GM13976 (cell line): ENCODE data around the gene HPS6.

Experiments used
- DNase-seq: peaks from one replicate; pipeline ENCODE4 v3.0.0; 2012; ENCODE audit warnings: low spot score
- in situ Hi-C: fragments of 300-500 bp; cut with MboI; formaldehyde crosslinking; loops from one replicate; pipeline ENCODE4 v1.12.0; 2022; ENCODE audit warnings: low sequenced_read_pairs, mixed read lengths, inconsistent platforms; ENCODE audit not compliant: unreplicated experiment
- TF ChIP-seq, protein P1 (sequence below): IDR thresholded peaks from 2 replicates; pipeline ENCODE4 v1.5.1; 2012; ENCODE audit warnings: borderline replicate concordance, mild to moderate bottlenecking; ENCODE audit not compliant: insufficient read depth; ENCODE audit errors: extremely low read depth, missing control alignments, control extremely low read depth

Gene HPS6

DNA sequence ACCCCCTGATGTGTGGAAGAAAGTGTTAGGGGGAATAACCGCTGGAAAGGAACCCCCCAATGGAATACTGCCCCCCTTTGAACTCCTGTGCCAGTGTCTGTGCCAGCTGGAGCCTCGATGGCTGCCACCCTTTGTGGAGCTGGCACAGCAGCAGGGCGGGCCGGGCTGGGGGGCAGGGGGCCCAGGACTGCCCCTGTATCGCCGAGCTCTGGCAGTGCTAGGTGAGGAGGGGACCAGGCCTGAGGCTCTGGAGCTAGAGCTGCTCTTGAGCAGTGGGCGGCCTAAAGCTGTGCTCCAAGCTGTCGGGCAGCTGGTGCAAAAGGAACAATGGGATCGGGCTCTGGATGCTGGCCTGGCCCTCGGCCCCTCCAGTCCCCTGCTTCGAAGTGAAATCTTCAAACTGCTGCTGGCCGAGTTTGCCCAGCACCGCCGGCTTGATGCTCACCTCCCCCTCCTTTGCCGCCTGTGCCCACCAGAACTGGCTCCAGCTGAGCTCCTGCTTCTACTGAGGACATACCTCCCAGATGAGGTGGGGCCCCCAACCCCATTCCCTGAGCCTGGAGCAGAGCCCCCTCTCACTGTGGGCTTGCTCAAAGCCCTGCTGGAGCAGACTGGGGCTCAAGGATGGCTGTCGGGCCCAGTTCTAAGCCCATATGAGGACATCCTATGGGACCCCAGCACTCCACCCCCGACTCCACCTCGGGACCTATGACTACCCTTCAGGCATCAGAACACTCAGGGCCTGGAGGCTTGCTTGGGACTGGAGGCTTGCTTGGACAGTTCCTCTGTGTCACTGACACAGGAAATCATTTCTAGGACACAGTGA is 2.2 kb downstream of the HPS6 start:
- TF ChIP-seq, protein P1, sequence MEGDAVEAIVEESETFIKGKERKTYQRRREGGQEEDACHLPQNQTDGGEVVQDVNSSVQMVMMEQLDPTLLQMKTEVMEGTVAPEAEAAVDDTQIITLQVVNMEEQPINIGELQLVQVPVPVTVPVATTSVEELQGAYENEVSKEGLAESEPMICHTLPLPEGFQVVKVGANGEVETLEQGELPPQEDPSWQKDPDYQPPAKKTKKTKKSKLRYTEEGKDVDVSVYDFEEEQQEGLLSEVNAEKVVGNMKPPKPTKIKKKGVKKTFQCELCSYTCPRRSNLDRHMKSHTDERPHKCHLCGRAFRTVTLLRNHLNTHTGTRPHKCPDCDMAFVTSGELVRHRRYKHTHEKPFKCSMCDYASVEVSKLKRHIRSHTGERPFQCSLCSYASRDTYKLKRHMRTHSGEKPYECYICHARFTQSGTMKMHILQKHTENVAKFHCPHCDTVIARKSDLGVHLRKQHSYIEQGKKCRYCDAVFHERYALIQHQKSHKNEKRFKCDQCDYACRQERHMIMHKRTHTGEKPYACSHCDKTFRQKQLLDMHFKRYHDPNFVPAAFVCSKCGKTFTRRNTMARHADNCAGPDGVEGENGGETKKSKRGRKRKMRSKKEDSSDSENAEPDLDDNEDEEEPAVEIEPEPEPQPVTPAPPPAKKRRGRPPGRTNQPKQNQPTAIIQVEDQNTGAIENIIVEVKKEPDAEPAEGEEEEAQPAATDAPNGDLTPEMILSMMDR, result no peak
- no peak for DNase-seq
- in situ Hi-C loops, result no loop called here

DNA sequence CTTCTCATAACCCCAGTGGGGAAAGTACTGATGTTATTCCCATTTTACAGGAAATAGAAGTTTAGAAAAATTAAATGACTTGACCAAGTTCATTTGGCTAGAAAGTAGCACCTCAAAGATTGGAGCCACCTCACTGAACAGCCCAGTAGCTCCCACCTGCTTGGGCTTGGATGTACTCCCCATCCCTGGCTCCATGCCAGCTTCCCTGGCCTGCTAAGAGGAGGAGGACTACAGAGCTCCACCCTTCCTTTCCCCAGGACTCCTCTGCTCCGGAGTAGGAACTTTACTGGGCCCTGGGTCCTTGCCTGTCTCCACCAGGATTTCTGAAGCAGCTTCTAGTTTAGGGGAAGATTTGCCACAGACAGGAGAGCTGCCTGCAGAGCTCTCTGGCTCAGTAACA is 3.1 kb downstream of the HPS6 start:
- in situ Hi-C loops, result no loop called here
- TF ChIP-seq, protein P1, result no peak
- no peak for DNase-seq

DNA sequence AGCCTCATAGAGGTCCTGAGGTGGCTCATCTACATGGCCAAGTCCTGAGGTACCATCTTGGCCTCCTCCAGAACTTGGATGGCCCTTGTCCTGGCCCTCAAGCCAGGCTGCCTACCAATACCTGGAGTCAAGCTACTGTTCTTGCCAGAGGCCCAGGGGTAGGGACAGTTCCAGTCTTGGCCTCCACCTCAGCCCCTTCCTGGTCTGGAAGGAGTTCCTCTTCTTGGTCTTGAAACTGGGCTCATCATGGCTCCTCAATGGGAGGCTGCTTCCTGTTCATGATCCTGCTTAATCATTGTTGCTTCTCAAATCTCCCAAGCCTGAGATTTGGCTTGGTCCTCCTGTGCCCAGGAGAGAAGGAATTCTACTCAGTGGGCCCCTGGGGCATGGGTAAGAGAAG is 3.9 kb downstream of the HPS6 start:
- in situ Hi-C loops, result no loop called here
- DNase-seq, result no peak

DNA sequence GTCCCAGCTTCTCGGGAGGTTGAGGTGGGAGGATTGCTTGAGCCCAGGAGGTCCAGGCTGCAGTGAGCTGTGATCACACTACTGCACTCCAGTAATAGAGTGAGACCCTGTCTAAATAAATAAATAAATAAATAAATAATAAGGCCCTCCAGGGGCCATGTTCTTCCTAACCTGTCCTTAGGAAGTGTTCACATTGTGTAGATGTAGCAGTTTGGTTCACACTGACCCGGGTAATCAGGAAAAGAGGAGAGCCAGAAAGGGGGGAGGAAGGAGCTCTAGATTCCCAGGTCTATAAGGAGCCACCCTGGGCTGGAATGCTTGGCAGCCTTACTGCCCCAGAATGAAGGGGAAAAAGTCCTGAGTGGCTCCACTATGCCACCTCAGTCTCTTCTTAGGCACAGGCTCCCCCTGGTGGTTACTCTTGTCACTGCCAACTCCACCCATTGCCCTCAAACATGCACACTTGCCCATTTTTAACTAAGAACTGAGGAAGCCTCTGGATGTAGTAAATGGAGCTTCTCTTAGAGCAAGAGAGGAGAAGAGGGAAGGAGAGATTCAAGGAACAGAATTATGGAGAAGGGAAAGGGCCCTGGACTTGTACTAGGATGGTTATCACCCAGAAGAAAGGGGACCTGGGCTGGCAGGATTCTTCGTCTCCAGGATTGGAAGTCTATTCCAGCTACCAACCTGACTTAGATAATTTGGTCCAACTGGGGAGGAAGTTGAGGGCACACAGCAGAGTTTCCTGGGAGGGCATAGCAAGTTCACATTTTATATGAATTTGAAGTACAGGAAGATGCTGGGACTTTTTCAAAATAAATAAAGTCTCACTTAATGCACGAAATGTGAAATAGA is 7.8 kb downstream of the HPS6 start:
- TF ChIP-seq, protein P1, result peak; percentile 89
- in situ Hi-C loops, result loop anchor here (10.0 kb wide), 1 partner anchor 468 kb away; no protein-coding TSS in a partner anchor
- DNase-seq, result peak; percentile 82

More for the DNA sequence above, 3.9 kb downstream of the HPS6 start:
- TF ChIP-seq, protein P1, result no peak

DNA sequence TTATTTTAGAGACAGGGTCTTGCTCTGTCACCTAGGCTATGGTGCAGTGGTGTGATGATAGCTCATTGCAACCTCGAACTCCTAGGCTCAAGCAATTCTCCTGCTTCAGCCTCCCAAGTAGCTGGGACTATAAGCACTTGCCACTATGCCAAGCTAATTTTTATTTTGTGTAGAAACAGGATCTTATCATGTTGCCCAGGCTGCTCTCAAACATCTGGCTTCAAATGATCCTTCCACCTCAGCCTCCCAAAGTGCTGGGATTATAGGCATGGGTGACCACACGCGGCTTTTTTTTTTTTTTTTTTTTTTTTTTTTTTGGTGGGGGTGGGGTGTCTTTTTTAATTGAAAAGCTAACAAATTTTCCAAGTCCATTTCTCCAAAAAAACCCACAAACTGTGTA is 18.4 kb downstream of the HPS6 start:
- DNase-seq, result no peak
- TF ChIP-seq, protein P1, result no peak
- in situ Hi-C loops, result no loop called here

DNA sequence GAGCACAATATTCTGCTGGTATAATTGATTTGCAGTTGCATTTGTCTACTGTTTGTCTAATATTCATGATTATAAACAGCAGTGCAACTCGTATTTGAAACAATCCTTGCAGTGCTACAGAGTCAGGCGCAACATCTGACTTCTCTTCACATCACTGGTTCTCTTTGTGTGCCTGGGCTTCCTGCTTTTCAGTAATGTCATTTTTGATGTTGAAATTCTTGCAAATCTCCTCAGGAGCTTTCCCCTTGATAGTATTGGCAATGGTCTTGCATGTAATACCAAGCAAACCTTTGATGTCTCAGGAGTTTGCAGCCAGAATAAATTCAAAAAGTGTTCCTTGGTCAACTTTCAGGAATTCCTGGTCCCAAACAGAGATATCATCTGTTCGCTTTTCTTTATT is 20.2 kb downstream of the HPS6 start:
- DNase-seq, result no peak
- TF ChIP-seq, protein P1, result no peak
- in situ Hi-C loops, result no loop called here
